BLaER1 (cell line): ENCODE measurements around the gene DLG2.

ENCODE experiments used
- H3K27ac ChIP-seq: shearing (Covaris generic); formaldehyde crosslinking; 2 replicates; pipeline ENCODE4 v1.8.1; 2022
- H3K27me3 ChIP-seq: shearing (Covaris generic); formaldehyde crosslinking; 2 replicates; pipeline ENCODE4 v1.8.1; 2022
- H3K36me3 ChIP-seq: shearing (Covaris generic); formaldehyde crosslinking; 2 replicates; pipeline ENCODE4 v1.8.1; 2022
- H3K4me1 ChIP-seq: shearing (Covaris generic); formaldehyde crosslinking; 2 replicates; pipeline ENCODE4 v1.8.1; 2022
- H3K4me2 ChIP-seq: shearing (Covaris generic); formaldehyde crosslinking; 2 replicates; pipeline ENCODE4 v1.8.1; 2022
- H3K4me3 ChIP-seq: shearing (Covaris generic); formaldehyde crosslinking; 2 replicates; pipeline ENCODE4 v1.8.1; 2022
- H3K9ac ChIP-seq: shearing (Covaris generic); formaldehyde crosslinking; 2 replicates; pipeline ENCODE4 v1.8.1; 2022
- H3K9me3 ChIP-seq: shearing (Covaris generic); formaldehyde crosslinking; 2 replicates; pipeline ENCODE4 v1.8.1; 2022
- H4K20me1 ChIP-seq: shearing (Covaris generic); formaldehyde crosslinking; 2 replicates; pipeline ENCODE4 v1.8.1; 2022
- Cebpa-rat ChIP-seq: shearing (Covaris generic); IDR thresholded peaks from 2 replicates; pipeline ENCODE4 v1.8.1; 2022

DLG2 gene

DNA sequence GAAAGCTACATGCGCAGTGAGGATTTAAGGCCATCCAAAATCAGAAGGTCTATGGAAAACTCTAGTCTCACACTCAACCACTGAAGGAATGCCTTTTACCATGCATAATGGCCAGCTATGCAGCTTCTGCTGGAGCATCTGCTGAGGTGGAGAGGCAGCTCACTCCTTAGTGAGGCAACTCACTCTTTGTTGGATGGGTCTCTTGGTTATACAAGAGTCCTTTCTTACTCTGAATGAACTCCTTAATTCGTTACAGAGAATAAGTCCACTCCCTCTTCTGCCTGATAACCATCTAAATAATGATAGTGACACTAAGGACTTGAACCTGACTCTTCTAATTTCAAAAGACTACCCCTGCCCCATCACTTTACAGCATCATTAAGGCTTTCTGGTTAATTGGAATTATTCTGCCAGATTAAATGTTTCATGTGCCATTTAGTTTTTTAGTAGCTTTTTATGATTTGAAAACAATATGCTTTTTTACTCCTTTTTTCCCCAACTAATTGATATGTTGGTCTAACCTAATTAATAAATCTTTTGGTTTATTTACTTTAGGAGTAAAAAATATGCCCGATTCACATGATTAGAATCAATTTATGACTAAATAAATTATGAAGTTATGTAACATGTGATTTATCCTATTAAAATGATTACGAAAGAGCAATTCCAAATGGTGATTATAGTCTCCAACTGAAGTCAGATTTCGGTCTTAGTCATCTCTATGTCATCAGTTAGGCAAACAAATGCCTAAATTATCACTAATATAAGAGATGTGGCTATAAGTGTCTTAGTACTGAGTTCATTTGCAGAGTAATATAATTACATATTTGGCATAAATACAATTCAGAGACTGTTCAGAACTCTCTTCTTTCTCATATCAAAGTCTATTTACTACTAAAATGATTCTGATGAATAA is 2054.3 kb downstream of the DLG2 start:
- H3K4me1 ChIP-seq = no peaks in the 10 kb centered on the region
- H4K20me1 ChIP-seq = no peaks in the 10 kb centered on the region
- H3K4me2 ChIP-seq = no peak overlapping the region
- H3K9me3 ChIP-seq = no peaks in the 10 kb centered on the region
- H3K9ac ChIP-seq = no peak overlapping the region
- no peak for TF ChIP-seq Cebpa-rat
- H3K27me3 ChIP-seq = no peaks in the 10 kb centered on the region
- H3K36me3 ChIP-seq = no peaks in the 10 kb centered on the region
- no peak overlapping the region for H3K4me3 ChIP-seq
- H3K27ac ChIP-seq = no peak overlapping the region

DNA sequence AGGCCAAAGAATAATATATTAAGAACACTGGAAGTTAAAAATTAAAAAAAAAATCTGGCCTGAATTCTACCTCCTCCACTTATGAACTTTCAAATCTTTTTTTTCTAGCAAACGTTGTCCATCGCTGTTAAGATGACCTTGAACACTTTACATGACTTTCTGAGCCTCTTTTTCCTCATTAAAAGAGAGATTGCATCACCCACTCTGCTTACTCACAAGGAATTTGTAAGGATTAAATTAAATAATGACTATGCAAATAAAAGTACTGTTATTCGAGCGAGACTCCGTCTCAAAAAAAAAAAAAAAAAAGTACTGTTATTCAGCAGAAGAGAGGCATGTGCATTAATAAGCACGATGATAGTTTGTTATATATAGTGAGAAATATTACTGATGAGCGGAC is 2055.8 kb downstream of the DLG2 start:
- Histone ChIP-seq H3K27me3 (no peaks in the 10 kb centered on the region), H3K27ac (no peak overlapping the region), H3K9me3 (no peaks in the 10 kb centered on the region), H4K20me1 (no peaks in the 10 kb centered on the region), H3K4me2 (no peak overlapping the region), H3K4me3 (no peak overlapping the region), H3K9ac (no peak overlapping the region), H3K4me1 (no peaks in the 10 kb centered on the region), H3K36me3 (no peaks in the 10 kb centered on the region)
- no peak for TF ChIP-seq Cebpa-rat

DNA sequence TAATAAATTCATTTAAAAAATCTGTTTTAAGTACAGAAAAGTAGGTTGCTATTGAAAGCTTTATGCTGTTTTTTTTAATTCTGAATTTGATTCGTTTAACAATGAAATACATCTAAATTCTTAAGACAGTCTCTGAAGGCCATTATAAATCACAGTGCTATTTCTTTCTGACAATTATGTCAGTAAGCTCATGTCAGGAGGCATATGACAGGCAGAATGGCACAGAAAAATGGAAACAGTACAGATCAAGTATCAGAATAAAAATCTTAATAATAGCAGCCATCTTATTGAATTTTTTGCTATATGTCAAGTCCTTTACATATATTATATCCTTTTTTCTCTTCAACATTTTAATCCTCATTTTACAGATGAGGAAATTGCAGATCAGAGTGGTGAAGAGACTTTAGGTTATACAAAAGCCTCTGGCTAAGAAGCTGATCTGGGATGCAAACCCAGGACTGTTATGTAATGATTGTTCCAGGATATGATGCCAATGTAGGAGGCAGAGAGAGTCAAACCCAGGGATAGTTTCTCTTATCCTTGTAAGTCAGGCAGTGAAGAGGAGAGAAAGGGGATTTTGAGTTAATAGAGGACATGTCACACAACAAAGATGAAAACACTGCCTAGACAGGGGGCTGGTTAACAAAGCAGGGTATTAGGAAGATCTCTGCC is 2057.9 kb downstream of the DLG2 start:
- H3K27me3 ChIP-seq = no peaks in the 10 kb centered on the region
- no peak overlapping the region for H3K27ac ChIP-seq
- no peaks in the 10 kb centered on the region for H3K36me3 ChIP-seq
- H3K9ac ChIP-seq = no peak overlapping the region
- no peak overlapping the region for H3K4me3 ChIP-seq
- no peak for TF ChIP-seq Cebpa-rat
- no peak overlapping the region for H3K4me2 ChIP-seq
- no peaks in the 10 kb centered on the region for H4K20me1 ChIP-seq
- no peaks in the 10 kb centered on the region for H3K9me3 ChIP-seq
- no peaks in the 10 kb centered on the region for H3K4me1 ChIP-seq

DNA sequence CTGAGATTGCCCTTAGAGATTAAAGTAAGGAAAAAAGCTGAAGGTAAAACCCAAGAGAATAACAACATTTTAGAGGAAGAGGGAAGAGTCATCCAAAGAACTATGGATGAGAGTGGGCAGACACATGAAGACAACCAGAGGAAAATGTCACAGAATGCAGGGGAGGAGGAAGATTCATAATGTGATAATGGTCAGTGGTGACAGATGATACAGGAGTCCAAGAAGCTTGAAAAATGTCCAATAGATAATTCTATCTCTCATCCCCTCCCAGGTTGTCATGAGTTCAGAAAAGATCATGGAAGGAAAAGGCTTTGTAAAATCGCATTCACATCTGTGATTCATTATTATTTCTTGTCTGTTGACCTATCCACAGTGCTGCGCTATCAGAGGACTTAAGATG is 2058.6 kb downstream of the DLG2 start:
- H3K4me1 ChIP-seq = no peaks in the 10 kb centered on the region
- H3K9me3 ChIP-seq = no peaks in the 10 kb centered on the region
- no peaks in the 10 kb centered on the region for H3K27me3 ChIP-seq
- H3K4me3 ChIP-seq = no peak overlapping the region
- H3K9ac ChIP-seq = no peak overlapping the region
- H3K36me3 ChIP-seq = no peaks in the 10 kb centered on the region
- no peak overlapping the region for H3K27ac ChIP-seq
- no peak overlapping the region for H3K4me2 ChIP-seq
- TF ChIP-seq Cebpa-rat = no peak
- no peaks in the 10 kb centered on the region for H4K20me1 ChIP-seq

DNA sequence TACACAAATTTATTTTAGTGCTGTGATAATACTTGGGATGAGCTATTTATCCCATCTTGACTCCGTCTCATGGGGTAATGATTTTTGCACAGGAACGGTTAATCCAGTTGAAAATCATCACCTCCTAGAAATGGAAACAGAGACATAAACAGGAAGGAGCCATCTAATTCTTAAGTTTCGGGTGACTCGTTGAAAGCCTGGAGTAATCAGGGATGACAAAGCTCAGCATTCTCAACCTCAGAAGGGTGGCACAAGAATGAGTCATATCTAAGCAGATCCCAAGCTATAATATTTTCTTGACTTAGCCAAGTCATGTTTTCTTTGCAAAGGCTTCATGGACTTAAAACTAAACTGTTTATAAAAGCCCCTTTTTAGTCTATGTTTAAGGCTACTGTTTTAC is 2060.2 kb downstream of the DLG2 start:
- H4K20me1 ChIP-seq = no peaks in the 10 kb centered on the region
- no peaks in the 10 kb centered on the region for H3K4me1 ChIP-seq
- TF ChIP-seq Cebpa-rat = no peak
- H3K9me3 ChIP-seq = no peaks in the 10 kb centered on the region
- H3K4me3 ChIP-seq = no peak overlapping the region
- H3K9ac ChIP-seq = no peak overlapping the region
- no peaks in the 10 kb centered on the region for H3K36me3 ChIP-seq
- no peak overlapping the region for H3K27ac ChIP-seq
- H3K27me3 ChIP-seq = no peaks in the 10 kb centered on the region
- H3K4me2 ChIP-seq = no peak overlapping the region

DNA sequence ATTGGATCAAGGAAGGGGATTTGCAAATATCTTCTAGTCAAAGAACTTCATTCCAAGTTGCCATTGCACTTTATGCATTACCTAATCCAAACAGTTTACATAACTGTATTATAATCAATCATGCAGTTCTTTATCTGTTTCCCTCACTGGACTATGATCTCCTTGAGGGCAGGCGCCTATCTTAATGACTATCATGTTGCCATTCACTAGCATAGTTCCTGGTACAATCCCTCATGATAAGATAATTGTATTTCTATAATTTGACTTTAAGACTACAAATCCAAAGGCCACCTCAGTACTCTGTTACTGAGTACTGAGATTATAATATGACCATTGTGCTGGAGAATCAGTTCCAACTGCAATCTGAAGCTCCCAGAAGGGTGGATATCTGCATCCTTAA is 2062.3 kb downstream of the DLG2 start:
- TF ChIP-seq Cebpa-rat = no peak

DNA sequence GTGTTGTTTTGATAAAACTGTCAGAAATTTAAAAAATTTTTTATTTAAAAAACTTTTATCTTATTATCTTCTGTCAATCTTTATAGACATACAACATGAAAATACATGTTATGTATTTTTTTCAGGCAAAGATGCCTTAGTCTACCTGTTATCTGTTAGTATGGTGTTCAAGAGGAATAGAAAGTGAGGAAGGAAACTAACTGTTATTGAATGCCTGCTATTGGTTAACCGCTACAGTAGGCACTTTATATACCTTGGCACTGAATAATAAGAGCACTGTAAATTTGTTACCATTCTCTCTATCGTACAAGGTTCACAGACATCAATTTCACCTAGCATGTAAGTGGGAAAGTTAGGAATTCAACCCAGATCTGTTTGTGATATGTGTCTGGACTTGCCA is 2068.9 kb downstream of the DLG2 start:
- H3K27ac ChIP-seq = peak overlapping the region; percentile 20; the same call in 1 of the 2 replicates
- peak overlapping the region; percentile 62; the same call in 1 of the 2 replicates for H3K4me2 ChIP-seq
- no peak overlapping the region for H3K9ac ChIP-seq
- H3K27me3 ChIP-seq = no peaks in the 10 kb centered on the region
- no peaks in the 10 kb centered on the region for H4K20me1 ChIP-seq
- H3K4me3 ChIP-seq = no peak overlapping the region
- TF ChIP-seq Cebpa-rat = no peak
- H3K36me3 ChIP-seq = no peaks in the 10 kb centered on the region
- no peaks in the 10 kb centered on the region for H3K9me3 ChIP-seq
- H3K4me1 ChIP-seq = peaks cover 30% of the 10 kb centered on the region

More for the DNA sequence above, 2062.3 kb downstream of the DLG2 start:
- no peak overlapping the region for H3K27ac ChIP-seq
- no peaks in the 10 kb centered on the region for H3K4me1 ChIP-seq
- H4K20me1 ChIP-seq = no peaks in the 10 kb centered on the region
- H3K36me3 ChIP-seq = no peaks in the 10 kb centered on the region
- no peaks in the 10 kb centered on the region for H3K27me3 ChIP-seq
- no peak overlapping the region for H3K4me2 ChIP-seq
- no peaks in the 10 kb centered on the region for H3K9me3 ChIP-seq
- no peak overlapping the region for H3K9ac ChIP-seq
- no peak overlapping the region for H3K4me3 ChIP-seq

DNA sequence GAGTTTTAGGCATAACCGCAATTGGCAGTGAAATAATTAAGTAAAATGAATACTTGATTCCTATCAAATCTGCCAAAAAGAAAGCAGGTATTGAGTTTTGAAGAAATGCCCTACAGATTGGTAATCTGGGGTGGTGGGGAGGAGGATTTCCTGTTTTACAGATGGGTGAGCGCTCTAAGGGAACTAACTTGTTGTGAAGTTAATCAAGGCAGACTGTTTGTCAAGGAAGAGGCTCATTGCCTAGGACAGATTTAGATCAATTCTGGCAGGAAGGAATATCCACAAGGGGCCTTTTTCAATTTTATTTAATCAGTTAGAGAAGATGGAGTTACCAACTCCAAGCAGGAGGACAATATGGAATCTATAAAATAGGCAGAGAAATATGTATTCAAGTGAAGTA is 2069.5 kb downstream of the DLG2 start:
- H3K27ac ChIP-seq = peak overlapping the region; percentile 20; the same call in 1 of the 2 replicates
- no peak overlapping the region for H3K4me3 ChIP-seq
- H3K4me1 ChIP-seq = peaks cover 30% of the 10 kb centered on the region
- no peaks in the 10 kb centered on the region for H4K20me1 ChIP-seq
- H3K9me3 ChIP-seq = no peaks in the 10 kb centered on the region
- H3K4me2 ChIP-seq = peak overlapping the region; percentile 62
- H3K36me3 ChIP-seq = no peaks in the 10 kb centered on the region
- no peak overlapping the region for H3K9ac ChIP-seq
- H3K27me3 ChIP-seq = no peaks in the 10 kb centered on the region
- no peak for TF ChIP-seq Cebpa-rat

DNA sequence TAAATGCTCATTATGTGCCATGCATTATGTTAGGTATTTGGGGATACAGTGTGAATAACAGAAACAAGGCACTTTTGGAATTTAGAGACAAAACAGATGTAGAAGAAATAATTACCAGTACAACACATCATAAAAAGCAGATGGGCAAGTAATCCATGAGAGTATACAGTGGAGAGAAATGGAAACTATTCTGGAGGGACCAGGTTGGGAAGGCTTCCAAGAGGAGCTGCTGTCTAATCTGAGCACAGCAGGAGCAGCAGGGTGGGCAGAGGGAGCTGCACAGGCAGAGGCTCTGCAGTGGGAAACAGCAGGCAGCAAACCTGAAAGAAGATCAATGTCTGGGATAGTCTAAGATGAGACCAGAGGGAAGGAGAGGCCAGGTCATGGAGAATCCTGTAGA is 2072.3 kb downstream of the DLG2 start:
- no peaks in the 10 kb centered on the region for H3K9me3 ChIP-seq
- H4K20me1 ChIP-seq = no peaks in the 10 kb centered on the region
- H3K9ac ChIP-seq = no peak overlapping the region
- peaks cover 30% of the 10 kb centered on the region for H3K4me1 ChIP-seq
- H3K4me3 ChIP-seq = no peak overlapping the region
- no peak for TF ChIP-seq Cebpa-rat
- H3K27me3 ChIP-seq = no peaks in the 10 kb centered on the region
- H3K36me3 ChIP-seq = no peaks in the 10 kb centered on the region
- no peak overlapping the region for H3K4me2 ChIP-seq
- H3K27ac ChIP-seq = no peak overlapping the region

DNA sequence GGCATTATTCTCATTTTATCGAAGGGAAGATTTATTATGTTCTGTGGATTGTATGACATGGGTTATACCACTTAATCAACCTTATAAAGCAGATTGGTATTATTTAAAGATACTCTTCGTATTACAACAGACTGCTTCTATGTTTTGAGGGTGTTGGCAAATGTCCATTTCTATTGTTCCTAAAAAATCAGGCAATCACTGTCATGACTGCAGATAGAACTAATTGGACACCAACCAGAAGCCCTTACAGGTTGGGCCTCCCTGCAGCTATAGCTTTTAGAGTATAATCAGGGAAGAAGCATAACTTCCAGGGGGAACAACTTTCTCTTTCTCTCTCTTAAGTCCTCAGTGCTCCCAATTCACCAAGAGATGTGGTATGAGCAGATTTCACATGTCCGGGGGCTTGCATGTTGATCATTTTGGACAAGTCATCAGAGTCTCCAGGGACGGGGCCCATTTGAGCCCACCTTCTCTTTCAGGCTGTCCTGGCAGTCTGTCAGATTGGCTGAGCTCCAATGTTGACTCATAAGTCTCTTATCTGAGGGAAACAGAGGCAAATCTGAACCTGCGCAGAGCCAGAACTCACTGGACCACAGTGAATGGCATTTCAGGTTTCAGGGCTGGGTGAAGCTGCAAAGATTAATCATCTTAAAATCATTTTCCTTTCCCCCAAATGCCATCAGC is 2077.0 kb downstream of the DLG2 start:
- no peak for TF ChIP-seq Cebpa-rat
- Histone ChIP-seq H3K36me3 (no peaks in the 10 kb centered on the region), H4K20me1 (no peaks in the 10 kb centered on the region), H3K27ac (no peak overlapping the region), H3K4me1 (no peaks in the 10 kb centered on the region), H3K4me2 (no peak overlapping the region), H3K27me3 (no peaks in the 10 kb centered on the region), H3K9me3 (no peaks in the 10 kb centered on the region), H3K4me3 (no peak overlapping the region), H3K9ac (no peak overlapping the region)
